NCI-H2196 treated with DMSO at 0.1 percent for 48 hours (cell line): ENCODE results near the gene ETAA1.

Experiments
- DNase-seq: peaks from one replicate; lab custom pipeline; 2025; ENCODE audit not compliant: unreplicated experiment; lab: John Stamatoyannopoulos, UW

Gene ETAA1

DNA sequence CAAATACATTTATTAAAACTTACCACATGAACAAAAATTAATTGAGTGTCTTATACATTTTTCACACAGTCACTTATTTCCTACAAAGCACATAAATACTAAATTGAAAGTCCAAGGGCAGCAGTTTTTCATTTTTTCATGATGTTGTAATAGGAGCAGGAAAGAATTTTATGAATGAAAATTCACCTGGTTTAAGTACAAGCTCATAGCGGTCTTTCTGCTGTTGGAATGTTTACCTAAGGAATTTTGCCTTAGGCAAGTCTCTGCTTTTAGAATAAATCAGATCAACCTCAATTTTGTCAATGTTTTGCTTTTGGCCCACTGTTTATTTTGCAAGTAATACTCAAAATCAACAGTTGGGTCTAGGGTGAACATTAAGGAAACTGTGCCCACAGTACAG lies 40.0 kb downstream of the ETAA1 start:
- DNase-seq, result no peak

DNA sequence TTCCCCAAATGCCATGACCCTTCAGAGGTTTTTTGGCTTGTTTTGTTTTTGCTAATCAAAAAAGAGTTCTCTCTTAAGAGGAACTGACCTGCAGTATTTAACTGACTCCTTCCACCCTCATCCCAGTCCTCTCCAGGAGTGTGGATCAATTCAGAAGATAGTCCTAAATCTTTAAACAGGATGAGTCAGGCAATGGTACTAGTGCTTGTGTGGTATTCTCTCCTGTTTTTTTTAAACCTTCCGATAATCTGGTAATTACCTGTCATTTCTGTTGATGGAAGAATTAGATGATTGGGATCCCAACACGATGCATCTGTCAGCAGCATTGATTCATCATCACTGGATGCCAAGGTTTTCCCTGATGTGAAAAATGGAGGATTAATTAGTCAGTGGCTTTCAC lies 41.2 kb downstream of the ETAA1 start:
- DNase-seq, result no peak

DNA sequence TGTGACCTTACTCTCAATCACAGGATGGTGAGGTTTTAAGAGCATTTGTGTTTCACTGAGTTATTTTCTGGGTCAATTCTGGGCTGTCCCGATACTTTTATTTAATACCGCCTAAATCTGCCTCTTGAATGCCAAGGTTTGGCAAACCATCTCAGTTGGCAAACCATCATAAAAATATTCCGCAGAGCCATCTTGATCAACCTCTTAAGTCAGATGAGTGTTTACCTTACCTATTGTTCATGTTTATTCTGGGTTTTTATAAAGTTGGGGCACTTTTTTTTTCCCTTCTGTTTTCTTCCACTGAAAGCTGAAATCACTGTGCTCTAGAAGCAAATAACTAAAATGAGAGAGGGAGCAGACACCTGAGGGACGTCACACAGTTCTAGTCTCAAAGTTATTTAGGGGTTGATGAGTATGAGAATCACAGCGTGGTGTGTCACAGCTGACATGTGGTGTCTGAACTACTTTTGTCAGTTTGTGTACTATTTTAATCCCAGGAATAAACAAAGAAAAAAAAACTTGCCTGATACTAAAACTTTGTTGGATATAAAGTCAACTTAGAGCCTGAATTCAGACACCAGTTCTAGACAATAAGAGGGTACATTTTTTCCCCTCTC lies 48.6 kb downstream of the ETAA1 start:
- no peak for DNase-seq

DNA sequence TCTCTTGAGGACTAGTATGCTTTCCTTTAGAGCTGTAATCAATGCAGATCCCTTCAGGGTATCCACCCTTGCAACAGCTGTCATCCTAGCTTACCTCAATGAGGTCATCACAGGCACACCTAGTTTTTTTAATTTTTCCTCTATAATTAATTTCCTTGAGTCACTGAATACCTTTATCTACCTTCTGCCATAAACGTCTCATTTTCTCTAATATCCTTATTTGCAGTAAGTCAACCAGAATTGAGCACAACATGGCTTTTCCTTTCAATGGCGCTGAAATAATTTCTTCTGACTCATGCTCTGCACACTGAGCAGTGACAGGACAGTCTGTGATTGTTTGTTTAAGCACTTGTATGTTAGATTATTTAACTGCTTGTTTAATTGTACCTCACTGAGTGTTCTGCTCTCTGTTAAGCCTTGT lies 49.4 kb downstream of the ETAA1 start:
- DNase-seq, result peak; percentile 26

DNA sequence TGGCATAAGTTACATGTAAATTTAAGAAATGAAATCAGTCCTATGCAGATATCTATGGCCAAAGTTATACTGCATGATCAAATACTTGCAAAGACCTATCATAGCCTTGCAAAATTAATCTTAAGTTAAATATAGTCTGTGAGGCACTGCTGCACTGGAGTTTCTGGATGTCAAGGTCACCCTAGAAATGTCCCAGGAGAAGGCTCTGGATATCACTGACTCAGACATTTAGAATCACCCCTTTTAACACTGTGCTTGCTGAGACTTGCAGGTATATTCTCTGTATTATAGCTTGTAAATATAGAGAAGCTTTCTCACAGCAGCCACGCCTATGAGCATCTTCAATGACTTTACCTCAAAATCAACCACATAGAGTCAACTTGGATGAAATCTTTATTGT lies 51.5 kb downstream of the ETAA1 start:
- no peak for DNase-seq

DNA sequence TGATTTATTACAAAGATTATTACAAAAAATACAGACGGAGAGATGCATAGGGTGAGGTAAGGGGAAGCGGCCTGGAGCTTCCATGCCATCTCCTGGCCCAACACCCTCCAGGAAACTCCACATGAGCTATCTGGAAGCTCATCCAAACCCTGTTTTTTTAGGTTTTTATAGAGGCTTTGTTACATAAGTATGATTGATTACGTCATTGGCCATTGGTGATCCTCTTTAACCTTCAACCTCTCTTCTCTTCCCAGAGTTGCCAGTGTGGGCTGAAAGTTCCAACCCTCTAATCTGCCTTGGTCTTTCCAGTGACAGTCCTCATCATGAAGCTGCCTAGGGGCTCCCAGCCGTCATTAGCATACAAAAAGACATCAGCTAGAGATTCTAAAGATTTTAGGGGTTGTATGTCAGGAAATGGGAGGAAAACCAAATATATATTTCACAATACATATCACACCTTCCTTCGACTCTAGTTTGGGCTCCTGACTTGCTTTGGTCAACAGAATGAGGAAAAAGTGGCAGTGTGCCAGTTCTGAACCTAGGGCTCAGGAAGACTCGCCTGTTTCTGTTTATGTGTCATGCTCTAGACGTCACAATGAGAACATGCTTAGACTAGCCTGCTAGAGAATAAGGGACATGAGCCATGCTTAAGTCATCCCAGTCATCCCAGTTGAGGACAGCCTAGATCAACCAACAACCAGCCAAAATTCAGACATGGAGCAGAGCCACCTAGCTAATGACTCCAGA lies 54.1 kb downstream of the ETAA1 start:
- no peak for DNase-seq

DNA sequence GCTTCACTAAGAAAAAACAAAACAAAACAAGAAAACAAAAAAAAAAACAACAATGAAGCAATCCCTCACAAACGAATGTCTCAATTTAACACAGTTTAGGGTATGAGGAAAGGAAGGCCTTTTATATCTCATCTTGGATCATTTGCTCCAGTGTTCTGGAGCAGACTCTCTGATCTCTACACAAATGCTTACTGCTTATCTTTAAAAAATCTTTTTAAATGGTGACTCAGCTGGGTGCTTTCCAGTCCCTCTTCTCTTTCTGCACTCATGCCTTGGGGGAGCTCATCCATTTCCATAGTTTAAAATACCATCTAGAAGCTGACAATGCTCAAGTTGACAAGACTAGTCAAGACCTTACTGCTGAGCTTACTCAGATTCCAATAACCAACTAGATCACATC lies 56.2 kb downstream of the ETAA1 start:
- no peak for DNase-seq

DNA sequence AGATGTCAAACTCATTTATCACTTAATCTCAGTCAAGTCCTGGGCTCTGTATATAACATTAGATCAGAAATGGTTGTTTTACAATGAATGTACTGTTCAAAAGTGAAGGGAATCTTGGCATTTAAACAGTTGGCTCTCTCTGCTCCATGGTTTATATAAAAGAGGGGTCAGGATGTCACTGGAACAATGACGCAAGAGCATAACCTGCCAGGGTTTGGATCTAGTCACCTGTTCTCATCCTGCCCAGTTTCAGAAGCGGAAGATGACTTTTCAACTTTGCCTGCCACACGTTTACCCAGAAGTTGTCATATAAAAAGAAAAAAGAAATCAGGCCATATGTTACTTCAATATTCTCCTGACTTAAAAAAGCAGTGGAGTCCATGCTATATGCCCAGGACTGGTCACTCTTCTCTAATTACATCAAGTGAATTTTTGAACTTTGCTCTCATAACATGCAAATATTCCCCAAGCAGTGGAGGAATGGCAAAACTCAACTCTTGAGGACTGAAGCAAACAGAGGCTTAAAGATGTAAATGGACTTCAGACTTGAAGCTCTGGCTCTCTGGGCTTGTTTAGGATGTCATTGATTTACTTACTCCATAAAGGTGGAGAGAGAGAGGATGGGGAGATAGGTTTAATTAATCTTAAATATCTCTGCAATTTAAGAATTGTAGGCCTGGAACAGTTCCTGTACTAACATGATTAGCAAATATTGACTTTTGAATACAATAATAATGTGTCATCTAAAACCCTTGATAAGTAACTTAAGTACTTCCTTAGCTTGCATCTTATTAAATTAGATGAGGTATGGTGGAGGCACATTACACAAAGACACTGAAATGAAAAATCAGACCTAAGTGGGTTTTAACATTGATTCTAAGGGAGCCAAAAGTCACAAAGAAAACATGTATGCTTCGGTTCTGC lies 58.3 kb downstream of the ETAA1 start:
- DNase-seq, result no peak

DNA sequence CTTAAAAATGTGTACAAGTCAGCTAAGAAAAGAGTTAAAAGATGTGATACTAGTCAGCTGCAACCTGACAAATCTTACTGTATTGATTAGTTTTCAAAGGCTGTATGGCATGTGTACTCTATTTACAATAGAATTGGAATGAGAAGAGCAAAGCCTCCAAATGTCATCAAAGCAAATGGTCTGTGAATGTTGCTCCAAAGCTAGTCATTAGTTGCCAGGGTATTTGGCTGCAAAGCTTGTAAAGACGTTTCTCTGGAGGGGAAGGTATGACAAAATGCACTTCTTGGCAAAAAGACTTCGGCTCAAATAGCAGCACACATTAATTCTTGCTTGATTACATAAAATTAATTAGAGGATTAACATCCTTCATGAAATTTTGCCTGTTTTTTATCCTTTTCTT lies 59.3 kb downstream of the ETAA1 start:
- DNase-seq, result no peak

DNA sequence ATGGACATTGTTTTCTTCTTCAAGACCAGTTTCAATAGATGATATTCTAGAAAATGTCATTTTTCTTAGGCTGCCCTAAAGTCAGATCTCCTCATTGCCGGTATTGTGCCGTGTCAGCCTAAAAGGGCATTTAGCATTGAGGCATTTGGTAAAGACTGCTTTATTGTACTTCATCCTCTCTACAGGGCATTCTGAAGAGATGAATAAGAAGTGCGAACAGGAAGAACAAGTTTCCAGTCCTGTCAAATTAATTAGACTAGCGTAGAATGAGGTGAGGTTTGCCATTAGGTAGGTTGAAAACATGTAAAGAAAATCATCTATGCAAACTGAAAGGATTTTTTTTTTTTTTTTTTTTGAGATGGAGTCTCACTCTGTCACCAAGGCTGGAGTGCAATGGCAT lies 60.6 kb downstream of the ETAA1 start:
- no peak for DNase-seq

DNA sequence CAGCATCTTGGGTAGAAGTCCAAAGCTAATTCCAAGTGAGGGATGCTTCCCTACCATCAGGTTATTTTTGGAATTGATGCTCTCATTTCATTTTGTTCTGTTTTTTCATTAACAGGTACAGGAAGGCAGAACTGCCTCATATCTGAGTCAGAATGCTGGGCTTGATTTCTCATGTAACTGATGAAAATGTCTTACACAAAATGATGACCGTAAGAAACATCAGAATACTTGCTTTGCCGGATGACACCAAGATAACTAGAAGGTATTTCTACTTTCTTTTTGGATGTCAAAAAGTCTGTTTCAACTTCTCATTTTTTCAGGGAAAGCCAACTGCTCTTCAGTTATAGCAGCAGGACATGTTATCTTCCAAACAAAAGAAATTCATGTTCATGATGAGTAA lies 62.6 kb downstream of the ETAA1 start:
- no peak for DNase-seq
